K562 (cell line): Measurements from ENCODE around the gene PTPN20. TPM values are rescaled to one million over a fixed set of nuclear protein-coding genes. Genes with fewer than 3 reads are reported as not detected.

Experiments used
- ATAC-seq: fragments of 200-7000 bp; cut with Tn5 transposase; 3 replicates; pipeline ENCODE4 v1.9.1; 2020; ENCODE audit warnings: moderate library complexity
- BruUV-seq: library from RNA; stranded (reverse); fragments of 400-500 nt; replicated peaks from 2 replicates; lab custom pipeline; 2021; lab: Mats Ljungman, UMichigan
- CTCF ChIA-PET: fragments of 300-600 bp; formaldehyde crosslinking; extraction: SDS; loops from one replicate; lab custom pipeline; 2021; ENCODE audit warnings: low intra/inter-chr PET ratio; lab: Yijun Ruan, JAX
- POLR2A ChIA-PET: fragments of 300-600, 350-650 bp; sonication (Branson Sonifier 250); formaldehyde crosslinking; extraction: SDS; loops from one replicate; lab custom pipeline; 2021; ENCODE audit warnings: antibody characterized with exemption, inconsistent platforms; lab: Yijun Ruan, JAX
- DNase-seq, 4 experiments: peaks; one replicate each; pipeline versions ENCODE4 v3.0.0 to v3.0.0-alpha.2; 2011 to 2018; ENCODE audit warnings: low spot score in 3 of 4, mixed read lengths in 3 of 4; ENCODE audit errors: extremely low read depth in 1 of 4
- FAIRE-seq: peaks from 2 replicates; lab custom pipeline; 2011; peaks lifted over from hg19 to GRCh38; lab: Jason Lieb, UNC
- H2AFZ ChIP-seq: 2 replicates; pipeline ENCODE4 v1.6.0; 2011; ENCODE audit warnings: low read depth, low read length, control low read depth, inconsistent platforms
- H3K27ac ChIP-seq: fragments of 200-600 bp; 3 replicates; pipeline ENCODE4 v1.8.0; 2011; ENCODE audit warnings: low read depth, mild to moderate bottlenecking, control low read depth, inconsistent platforms, low read length, moderate library complexity, mixed read lengths; ENCODE audit errors: extremely low read depth
- H3K27me3 ChIP-seq, 2 experiments: fragments of 300-600 bp in 1 of 2; 2 replicates in 1 of 2; 3 replicates in 1 of 2; pipeline versions ENCODE4 v1.6.0 to v1.8.0; 2011; ENCODE audit warnings: inconsistent platforms in 2 of 2, low read length in 2 of 2, mild to moderate bottlenecking in 1 of 2, mixed read lengths in 1 of 2, moderate library complexity in 1 of 2; ENCODE audit not compliant: control insufficient read depth in 2 of 2, insufficient read depth in 2 of 2
- H3K36me3 ChIP-seq: fragments of 300-600 bp; 3 replicates; pipeline ENCODE4 v1.8.0; 2011; ENCODE audit warnings: mild to moderate bottlenecking, low read length, inconsistent platforms; ENCODE audit not compliant: control insufficient read depth, insufficient read depth
- H3K4me1 ChIP-seq, 2 experiments: fragments of 200-600 bp in 1 of 2; replicated peaks in 1 of 2; 2 replicates in 1 of 2; 3 replicates in 1 of 2; pipeline versions ENCODE4 v1.5.1 to v1.8.0; 2011; ENCODE audit warnings: inconsistent platforms in 2 of 2, low read length in 2 of 2, mild to moderate bottlenecking in 1 of 2, mixed read lengths in 1 of 2, moderate library complexity in 1 of 2; ENCODE audit not compliant: control insufficient read depth in 2 of 2, insufficient read depth in 2 of 2
- H3K4me2 ChIP-seq: 2 replicates; pipeline ENCODE4 v1.6.1; 2011; ENCODE audit warnings: low read length, control low read depth, inconsistent platforms, mixed read lengths; ENCODE audit not compliant: insufficient read depth
- H3K4me3 ChIP-seq: fragments of 200-600 bp; sonication (generic), shearing (Covaris generic); 2 replicates; pipeline ENCODE4 v1.5.1; 2016; ENCODE audit warnings: control low read depth, inconsistent platforms
- H3K79me2 ChIP-seq: fragments of 200-600 bp; 3 replicates; pipeline ENCODE4 v1.8.0; 2011; ENCODE audit warnings: low read length, inconsistent platforms; ENCODE audit not compliant: control insufficient read depth, insufficient read depth
- H3K9ac ChIP-seq, 2 experiments: 2 replicates each; pipeline versions ENCODE4 v1.6.0 to v1.6.1; 2011; ENCODE audit warnings: low read depth in 2 of 2, low read length in 2 of 2, control low read depth in 1 of 2, inconsistent platforms in 1 of 2, mild to moderate bottlenecking in 1 of 2, mixed read lengths in 1 of 2; ENCODE audit not compliant: insufficient read depth in 1 of 2
- H3K9me1 ChIP-seq: one replicate; pipeline ENCODE4 v1.6.0; 2011; ENCODE audit warnings: inconsistent platforms, mild to moderate bottlenecking, low read length, moderate library complexity; ENCODE audit not compliant: control insufficient read depth, insufficient read depth
- H3K9me3 ChIP-seq: replicated peaks from 2 replicates; pipeline ENCODE4 v1.5.1; 2011; ENCODE audit warnings: low read depth, low read length, inconsistent platforms; ENCODE audit not compliant: control insufficient read depth, insufficient read depth
- H4K20me1 ChIP-seq: replicated peaks from 2 replicates; pipeline ENCODE4 v1.6.1; 2011; ENCODE audit warnings: low read length, inconsistent platforms, mixed read lengths; ENCODE audit not compliant: control insufficient read depth, insufficient read depth
- BDP1 ChIP-seq: IDR thresholded peaks from 3 replicates; pipeline ENCODE4 v1.6.1; 2011; ENCODE audit not compliant: insufficient read length, insufficient read depth
- CREM ChIP-seq: IDR thresholded peaks from 2 replicates; pipeline ENCODE4 v1.6.1; 2014; ENCODE audit warnings: antibody characterized with exemption, low read depth
- EGR1 ChIP-seq: fragments of 450-650 bp; conservative IDR thresholded peaks from 2 replicates; pipeline ENCODE4 v1.6.1; 2017; ENCODE audit warnings: mild to moderate bottlenecking
- HMGN3 ChIP-seq: IDR thresholded peaks from 2 replicates; pipeline ENCODE4 v1.6.1; 2011; ENCODE audit warnings: borderline replicate concordance, low read depth, mild to moderate bottlenecking, mixed read lengths, low read length; ENCODE audit not compliant: insufficient read length; ENCODE audit errors: extremely low read depth
- SMARCC2 ChIP-seq: fragments of 450-650 bp; IDR thresholded peaks from 2 replicates; pipeline ENCODE4 v1.6.1; 2017; ENCODE audit warnings: antibody characterized with exemption, moderate library complexity, mild to moderate bottlenecking, low read depth
- TGIF2 ChIP-seq: sonication (generic); formaldehyde crosslinking; IDR thresholded peaks from 2 replicates; pipeline ENCODE4 v1.8.1; 2022; ENCODE audit warnings: mild to moderate bottlenecking, missing genetic modification reagents, moderate library complexity
- YY1 ChIP-seq, 3 experiments: IDR thresholded peaks; 2 replicates each; pipeline ENCODE4 v1.6.1; 2011; ENCODE audit warnings: low read length in 2 of 3, mild to moderate bottlenecking in 2 of 3, moderate library complexity in 2 of 3, borderline replicate concordance in 1 of 3, control low read depth in 1 of 3, low read depth in 1 of 3; ENCODE audit not compliant: insufficient read depth in 3 of 3, insufficient replicate concordance in 2 of 3, control insufficient read depth in 1 of 3, insufficient read length in 1 of 3; ENCODE audit errors: extremely low read depth in 1 of 3
- WGBS: fragments of 100-300 bp; shearing (Covaris generic); methylation state at CpG from one replicate; pipeline ENCODE4 v1.1.6; 2016; ENCODE audit warnings: low coverage, mixed read lengths; ENCODE audit not compliant: insufficient coverage; ENCODE audit errors: missing lambda C conversion rate; 5-methylcytosine and 5-hydroxymethylcytosine counted together
- in situ Hi-C: fragments of 300-500 bp; cut with MboI; formaldehyde crosslinking; loops from 4 replicates; pipeline ENCODE4 v1.15.0; 2018; ENCODE audit warnings: inconsistent platforms, mixed read lengths
- intact Hi-C: fragments of 100-400 bp; cut with micrococcal nuclease; formaldehyde crosslinking; loops from 2 replicates; pipeline ENCODE4 v1.14.2; 2022
- polyA plus RNA-seq, 8 experiments: library from polyadenylated mRNA; depleted of rRNA in 4 of 8; stranded (reverse) in 5 of 8; unstranded in 3 of 8; fragments of >200 nt; fragmentation: Nextera tagmentation in 2 of 8; fragmentation: Illumina TruSeq in 1 of 8; extraction: Ambion mirVana in 2 of 8; extraction: Trizol in 1 of 8; gene quantifications; 2 replicates each; pipeline versions ENCODE4 v1.2.1 to v1.2.3, GENCODE V29; 2011 to 2014; ENCODE audit warnings: inconsistent platforms in 1 of 8, missing spikeins in 1 of 8
- total RNA-seq, 7 experiments: library from RNA; depleted of rRNA in 6 of 7; stranded (reverse); fragments of >200 nt in 6 of 7; fragmentation: Illumina TruSeq in 2 of 7; extraction: Trizol in 2 of 7; gene quantifications; 2 replicates each; pipeline versions ENCODE4 v1.2.1 to v1.2.3, GENCODE V29; 2011 to 2021; ENCODE audit warnings: low replicate concordance in 1 of 7
- TF ChIP-seq, protein P1 (sequence below): fragments of 450-650 bp; formaldehyde crosslinking; IDR thresholded peaks from 2 replicates; pipeline ENCODE4 v1.4.0; 2020; ENCODE audit warnings: mild to moderate bottlenecking, mixed read lengths
- TF ChIP-seq, protein P2 (sequence below), 2 experiments: fragments of 450-650 bp; IDR thresholded peaks; 2 replicates each; pipeline ENCODE4 v1.6.1; 2016; ENCODE audit warnings: mild to moderate bottlenecking in 2 of 2, borderline replicate concordance in 1 of 2, low read depth in 1 of 2, moderate library complexity in 1 of 2

The PTPN20 gene
- total and polyA plus RNA-seq, 9 of the 15 experiments (the other 6 are each of a cell fraction or from before 2014, with no cell fraction given), result 0.03 to 0.18 (median 0.10) TPM; not detected in 6

DNA sequence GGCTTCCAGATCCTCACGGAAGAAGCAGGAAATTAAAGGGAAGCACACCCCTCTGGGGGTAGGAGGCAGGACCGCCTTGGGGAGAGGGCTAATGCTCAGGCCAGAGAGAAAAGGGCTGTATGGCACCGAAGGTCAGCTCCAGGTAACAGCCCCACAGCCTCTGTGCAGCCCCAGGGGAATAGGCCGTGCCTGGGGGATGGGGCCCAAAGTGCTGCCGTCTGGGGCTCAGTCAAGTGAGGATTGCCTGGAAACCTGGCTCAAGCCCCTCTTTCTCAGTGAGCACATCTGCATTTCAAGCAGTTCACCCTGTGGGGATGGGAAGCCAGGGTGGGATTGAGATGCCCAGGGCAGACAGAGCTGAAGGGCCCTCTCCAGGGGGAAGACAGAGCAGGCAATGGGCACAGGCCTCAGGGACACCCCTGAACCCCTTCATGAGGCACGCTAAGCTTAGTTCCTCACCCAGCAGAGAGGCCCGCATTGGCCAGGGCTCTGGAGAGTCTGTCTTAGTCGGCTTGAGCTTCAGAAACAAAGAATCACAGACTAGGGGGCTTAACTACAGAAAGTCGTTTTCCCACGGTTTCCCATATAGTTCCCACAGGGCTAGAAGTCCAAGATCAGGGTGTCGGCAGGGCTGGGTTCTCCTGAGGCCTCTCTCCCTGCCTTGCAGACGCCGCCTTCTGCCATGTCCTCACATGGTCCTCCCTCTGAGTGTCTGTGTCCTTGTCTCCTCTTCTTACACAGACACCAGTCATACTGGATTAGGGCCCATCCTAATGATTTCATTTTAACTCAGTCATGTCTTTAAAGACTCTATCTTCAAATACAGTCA lies 118.2 kb downstream of the PTPN20 start:
- ATAC-seq (no peak), DNase-seq (no peak), FAIRE-seq (no peak)
- 12% methylated on average over 13 of the region's 13 CpGs for WGBS
- intact Hi-C loops, result no loop called here
- BruUV-seq, result no TSS peak
- POLR2A ChIA-PET, result interaction anchor here (0.6 kb wide), 1 partner anchor 165 kb away, joined by 4 read pairs; no protein-coding TSS in a partner anchor
- peaks cover 13% of the 10 kb centered on the region for H4K20me1 ChIP-seq
- H3K9me3 ChIP-seq, result no peaks in the 10 kb centered on the region
- no peak overlapping the region for H3K4me2 ChIP-seq
- H3K4me3 ChIP-seq, result no peak overlapping the region
- peaks cover 6% of the 10 kb centered on the region for H3K9me1 ChIP-seq
- H3K36me3 ChIP-seq, result no peaks in the 10 kb centered on the region
- no peaks in the 10 kb centered on the region for H3K4me1 ChIP-seq
- CTCF ChIA-PET, result no interaction called here
- H3K27ac ChIP-seq, result no peak overlapping the region
- H3K79me2 ChIP-seq, result no peaks in the 10 kb centered on the region
- H2AFZ ChIP-seq, result no peak overlapping the region
- H3K27me3 ChIP-seq, result peaks cover 6 to 42% of the 10 kb centered on the region in 2 experiments; a peak in 3 of 5 replicates
- H3K9ac ChIP-seq, result peak overlapping the region in 1 of 2 experiments; percentile 29; a peak in 1 of 4 replicates
- in situ Hi-C loops, result loop anchor here (10.0 kb wide), 1 partner anchor 285 kb away; no protein-coding TSS in a partner anchor
- TF ChIP-seq, protein P1, sequence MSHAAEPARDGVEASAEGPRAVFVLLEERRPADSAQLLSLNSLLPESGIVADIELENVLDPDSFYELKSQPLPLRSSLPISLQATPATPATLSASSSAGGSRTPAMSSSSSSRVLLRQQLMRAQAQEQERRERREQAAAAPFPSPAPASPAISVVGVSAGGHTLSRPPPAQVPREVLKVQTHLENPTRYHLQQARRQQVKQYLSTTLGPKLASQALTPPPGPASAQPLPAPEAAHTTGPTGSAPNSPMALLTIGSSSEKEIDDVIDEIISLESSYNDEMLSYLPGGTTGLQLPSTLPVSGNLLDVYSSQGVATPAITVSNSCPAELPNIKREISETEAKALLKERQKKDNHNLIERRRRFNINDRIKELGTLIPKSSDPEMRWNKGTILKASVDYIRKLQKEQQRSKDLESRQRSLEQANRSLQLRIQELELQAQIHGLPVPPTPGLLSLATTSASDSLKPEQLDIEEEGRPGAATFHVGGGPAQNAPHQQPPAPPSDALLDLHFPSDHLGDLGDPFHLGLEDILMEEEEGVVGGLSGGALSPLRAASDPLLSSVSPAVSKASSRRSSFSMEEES (CRISPR knock-in tag), result no peak
- no peak for TF ChIP-seq CREM
- no peak for TF ChIP-seq YY1 (IDR thresholded peaks at IDR 0.05; ENCODE audit: borderline replicate concordance in 1 of 3, control insufficient read depth in 1 of 3, extremely low read depth in 1 of 3, insufficient read depth in 3 of 3, insufficient read length in 1 of 3, insufficient replicate concordance in 2 of 3, low read depth in 1 of 3, low read length in 2 of 3)
- no peak for TF ChIP-seq BDP1
- no peak for TF ChIP-seq HMGN3
- TF ChIP-seq, protein P2, sequence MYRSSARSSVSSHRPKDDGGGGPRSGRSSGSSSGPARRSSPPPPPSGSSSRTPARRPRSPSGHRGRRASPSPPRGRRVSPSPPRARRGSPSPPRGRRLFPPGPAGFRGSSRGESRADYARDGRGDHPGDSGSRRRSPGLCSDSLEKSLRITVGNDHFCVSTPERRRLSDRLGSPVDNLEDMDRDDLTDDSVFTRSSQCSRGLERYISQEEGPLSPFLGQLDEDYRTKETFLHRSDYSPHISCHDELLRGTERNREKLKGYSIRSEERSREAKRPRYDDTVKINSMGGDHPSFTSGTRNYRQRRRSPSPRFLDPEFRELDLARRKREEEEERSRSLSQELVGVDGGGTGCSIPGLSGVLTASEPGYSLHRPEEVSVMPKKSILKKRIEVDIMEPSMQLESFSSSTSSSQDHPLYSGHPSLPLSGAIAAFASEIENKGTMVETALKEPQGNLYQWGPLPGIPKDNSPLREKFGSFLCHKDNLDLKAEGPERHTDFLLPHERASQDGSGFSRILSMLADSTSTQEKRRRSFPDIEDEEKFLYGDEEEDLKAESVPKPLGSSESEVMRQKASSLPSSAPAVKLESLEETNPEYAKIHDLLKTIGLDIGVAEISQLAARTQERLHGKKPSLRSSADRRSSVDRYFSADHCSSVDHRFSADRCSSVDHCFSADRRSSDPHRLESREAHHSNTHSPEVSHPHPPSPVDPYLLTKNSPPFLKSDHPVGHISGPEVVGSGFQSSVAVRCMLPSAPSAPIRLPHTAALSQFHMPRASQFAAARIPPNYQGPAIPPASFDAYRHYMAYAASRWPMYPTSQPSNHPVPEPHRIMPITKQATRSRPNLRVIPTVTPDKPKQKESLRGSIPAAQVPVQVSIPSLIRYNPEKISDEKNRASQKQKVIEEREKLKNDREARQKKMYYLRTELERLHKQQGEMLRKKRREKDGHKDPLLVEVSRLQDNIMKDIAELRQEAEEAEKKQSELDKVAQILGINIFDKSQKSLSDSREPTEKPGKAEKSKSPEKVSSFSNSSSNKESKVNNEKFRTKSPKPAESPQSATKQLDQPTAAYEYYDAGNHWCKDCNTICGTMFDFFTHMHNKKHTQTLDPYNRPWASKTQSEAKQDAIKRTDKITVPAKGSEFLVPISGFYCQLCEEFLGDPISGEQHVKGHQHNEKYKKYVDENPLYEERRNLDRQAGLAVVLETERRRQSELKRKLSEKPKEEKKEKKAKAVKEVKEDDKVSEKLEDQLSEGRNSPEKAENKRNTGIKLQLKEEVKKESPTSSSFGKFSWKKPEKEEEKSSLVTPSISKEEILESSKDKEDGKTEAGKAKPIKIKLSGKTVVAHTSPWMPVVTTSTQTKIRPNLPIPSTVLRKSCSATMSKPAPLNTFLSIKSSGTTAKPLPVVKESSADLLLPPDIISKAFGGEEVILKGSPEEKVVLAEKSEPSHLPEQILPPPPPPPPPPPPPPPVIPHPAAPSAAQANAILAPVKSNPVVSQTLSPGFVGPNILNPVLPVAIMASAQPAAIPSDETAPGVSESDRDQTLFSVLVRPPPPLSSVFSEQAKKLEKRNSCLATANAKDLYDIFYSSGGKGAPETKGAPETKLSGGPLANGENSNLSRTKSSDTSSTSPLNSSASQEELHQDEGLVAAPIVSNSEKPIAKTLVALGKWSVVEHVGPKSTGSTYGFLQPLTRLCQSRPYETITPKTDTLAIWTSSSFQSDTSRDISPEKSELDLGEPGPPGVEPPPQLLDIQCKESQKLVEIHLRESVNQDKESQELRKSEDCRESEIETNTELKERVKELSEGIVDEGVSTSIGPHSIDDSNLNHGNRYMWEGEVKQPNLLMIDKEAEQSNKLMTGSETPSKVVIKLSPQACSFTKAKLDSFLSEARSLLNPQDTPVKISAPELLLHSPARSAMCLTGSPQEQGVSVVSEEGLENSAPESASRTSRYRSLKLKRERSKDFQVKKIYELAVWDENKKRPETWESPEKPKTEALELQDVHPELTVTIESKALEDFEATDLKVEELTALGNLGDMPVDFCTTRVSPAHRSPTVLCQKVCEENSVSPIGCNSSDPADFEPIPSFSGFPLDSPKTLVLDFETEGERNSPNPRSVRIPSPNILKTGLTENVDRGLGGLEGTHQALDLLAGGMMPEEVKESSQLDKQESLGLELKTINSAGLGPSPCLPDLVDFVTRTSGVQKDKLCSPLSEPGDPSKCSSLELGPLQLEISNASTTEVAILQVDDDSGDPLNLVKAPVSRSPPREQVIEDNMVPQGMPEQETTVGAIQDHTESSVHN (IDR thresholded peaks at IDR 0.05; ENCODE audit: borderline replicate concordance in 1 of 2, low read depth in 1 of 2), result no peak
- no peak for TF ChIP-seq TGIF2 (CRISPR knock-in tag)
- TF ChIP-seq EGR1, result no peak
- TF ChIP-seq SMARCC2, result no peak
